ENCODE measurements around the gene ZNF337. TPM values are rescaled to one million over a fixed set of nuclear protein-coding genes. Genes with fewer than 3 reads are reported as not detected.
A peak's percentile ranks its signal among the peaks of the same experiment; 100 is the strongest.

ZNF337 gene
- total RNA-seq, 2 donors from 2014 or later, result 10.2 to 13.7 TPM

- ATAC-seq (peak; percentile 13), DNase-seq (peak in 2 of 4 donors; percentile 13 to 18)
- peaks cover 14% of the 10 kb centered on the region for H3K4me1 ChIP-seq
- peak overlapping the region; percentile 69 to 97 for H3K4me3 ChIP-seq
- no peaks in the 10 kb centered on the region for H3K36me3 ChIP-seq (replicated peaks in 1 of 2; ENCODE audit: insufficient read depth in 1 of 2, low read depth in 2 of 2)
- H3K9me3 ChIP-seq, result no peaks in the 10 kb centered on the region
- TF ChIP-seq CTCF (IDR thresholded peaks at IDR 0.05), result no peak
- TF ChIP-seq POLR2A (IDR thresholded peaks at IDR 0.05), result no peak
- H3K27ac ChIP-seq, result peak overlapping the region; percentile 81 to 90 (median 88)
- H3K27me3 ChIP-seq, result no peaks in the 10 kb centered on the region
- WGBS, 2 donors, result 14 to 20% methylated on average over 19 to 29 of the region's 30 CpGs
- intact Hi-C loops (cut with DNase I), result loop anchor here (10.0 kb wide), 1 partner anchor 61 kb away; no protein-coding TSS in a partner anchor
Observed at GRCh38 chr20:25695532-25696370, 902 bp downstream of the ZNF337 start.

GRCh38 chr20:25692499-25692898 lies 4.2 kb downstream of the ZNF337 start:
- 40 to 61% methylated on average over 2 of the region's 2 CpGs for WGBS, 2 donors
- ATAC-seq, result no peak
- no peak for TF ChIP-seq POLR2A (IDR thresholded peaks at IDR 0.05)
- no peak for TF ChIP-seq CTCF (IDR thresholded peaks at IDR 0.05)
- Histone ChIP-seq H3K27ac (no peak overlapping the region), H3K36me3 (replicated peaks in 1 of 2; ENCODE audit: insufficient read depth in 1 of 2, low read depth in 2 of 2) (no peaks in the 10 kb centered on the region), H3K4me3 (no peak overlapping the region), H3K27me3 (no peaks in the 10 kb centered on the region), H3K4me1 (peaks cover 14% of the 10 kb centered on the region), H3K9me3 (no peaks in the 10 kb centered on the region)
- intact Hi-C loops (cut with DNase I), result loop anchor here (10.0 kb wide), 1 partner anchor 58 kb away; no protein-coding TSS in a partner anchor
- DNase-seq, result no peak

GRCh38 chr20:25690427-25690826 lies 6.2 kb downstream of the ZNF337 start:
- no peak for TF ChIP-seq POLR2A (IDR thresholded peaks at IDR 0.05)
- no peak for TF ChIP-seq CTCF (IDR thresholded peaks at IDR 0.05)
- Histone ChIP-seq H3K4me3 (no peak overlapping the region), H3K9me3 (no peaks in the 10 kb centered on the region), H3K36me3 (replicated peaks in 1 of 2; ENCODE audit: insufficient read depth in 1 of 2, low read depth in 2 of 2) (peaks cover 0 to 2% of the 10 kb centered on the region in 2 donors), H3K27me3 (no peaks in the 10 kb centered on the region), H3K27ac (no peak overlapping the region), H3K4me1 (peaks cover 16% of the 10 kb centered on the region)
- DNase-seq, result no peak
- intact Hi-C loops (cut with DNase I), result loop anchor here (10.0 kb wide), 1 partner anchor 56 kb away; no protein-coding TSS in a partner anchor
- no peak for ATAC-seq

- H3K27ac ChIP-seq, result no peak overlapping the region
- H3K27me3 ChIP-seq, result no peaks in the 10 kb centered on the region
- ATAC-seq (no peak), DNase-seq (peak in 1 of 4 donors; percentile 19)
- no peak for TF ChIP-seq CTCF (IDR thresholded peaks at IDR 0.05)
- TF ChIP-seq POLR2A (IDR thresholded peaks at IDR 0.05), result no peak
- no peaks in the 10 kb centered on the region for H3K9me3 ChIP-seq
- H3K4me3 ChIP-seq, result no peak overlapping the region
- 36 to 39% methylated on average over 6 to 8 of the region's 8 CpGs for WGBS, 2 donors
- H3K4me1 ChIP-seq, result peaks cover 7% of the 10 kb centered on the region
- H3K36me3 ChIP-seq (replicated peaks in 1 of 2; ENCODE audit: insufficient read depth in 1 of 2, low read depth in 2 of 2), result peaks cover 0 to 5% of the 10 kb centered on the region in 2 donors
- intact Hi-C loops (cut with DNase I), result no loop called here
Observed at GRCh38 chr20:25686081-25687067, 10.3 kb downstream of the ZNF337 start.
